Mucosa of rectum (tissue), 2 donors: ENCODE results near the gene PRIM2.
"Not testable (repeated sequence)": the region's sequence is repeated elsewhere in the genome, so short reads cannot be mapped to it uniquely, and the experiment has no call there.

Experiments used
- H3K27ac ChIP-seq, 2 donors: one replicate each; pipeline ENCODE4 v1.7.0; 2013; ENCODE audit warnings: inconsistent platforms in 2 of 2, low read depth in 2 of 2, low read length in 2 of 2
- H3K27me3 ChIP-seq, 2 donors: one replicate each; pipeline ENCODE4 v1.7.0; 2013; ENCODE audit warnings: low read length in 2 of 2; ENCODE audit not compliant: control insufficient read depth in 2 of 2, insufficient read depth in 2 of 2
- H3K36me3 ChIP-seq, 2 donors: one replicate each; pipeline ENCODE4 v1.7.0; 2013; ENCODE audit warnings: low read length in 2 of 2; ENCODE audit not compliant: control insufficient read depth in 2 of 2, insufficient read depth in 2 of 2
- H3K4me1 ChIP-seq, 2 donors: one replicate each; pipeline ENCODE4 v1.7.0; 2013; ENCODE audit warnings: low read length in 2 of 2, mild to moderate bottlenecking in 1 of 2; ENCODE audit not compliant: control insufficient read depth in 2 of 2, insufficient read depth in 2 of 2
- H3K4me3 ChIP-seq, 2 donors: one replicate each; pipeline ENCODE4 v1.7.0; 2013; ENCODE audit warnings: low read length in 2 of 2
- H3K9ac ChIP-seq, 2 donors: one replicate each; pipeline ENCODE4 v1.7.0; 2013; ENCODE audit warnings: low read length in 2 of 2, low read depth in 1 of 2, mild to moderate bottlenecking in 1 of 2
- H3K9me3 ChIP-seq, 2 donors: one replicate each; pipeline ENCODE4 v1.7.0; 2013; ENCODE audit warnings: low read length in 2 of 2; ENCODE audit not compliant: control insufficient read depth in 2 of 2
- donor health status: healthy.
- donor health status: Normal muscosa, but diverticular disease.

The PRIM2 gene

GRCh38 chr6:57306273-57306672, 11.2 kb upstream of the PRIM2 start:
- Histone ChIP-seq H3K27ac (no peak overlapping the region), H3K4me1 (peaks cover 0 to 2% of the 10 kb centered on the region in 2 donors)

GRCh38 chr6:57307850-57308249, 9.6 kb upstream of the PRIM2 start:
- no peaks in the 10 kb centered on the region for H3K27me3 ChIP-seq
- no peaks in the 10 kb centered on the region for H3K9me3 ChIP-seq
- H3K4me1 ChIP-seq, result peaks cover 0 to 2% of the 10 kb centered on the region in 2 donors
- H3K9ac ChIP-seq, result no peak overlapping the region
- no peak overlapping the region for H3K27ac ChIP-seq
- H3K4me3 ChIP-seq, result no peak overlapping the region
- no peaks in the 10 kb centered on the region for H3K36me3 ChIP-seq

More at GRCh38 chr6:57306273-57306672, 11.2 kb upstream of the PRIM2 start:
- Histone ChIP-seq H3K9me3 (no peaks in the 10 kb centered on the region), H3K4me3 (no peak overlapping the region), H3K36me3 (no peaks in the 10 kb centered on the region), H3K9ac (no peak overlapping the region), H3K27me3 (no peaks in the 10 kb centered on the region)

GRCh38 chr6:57308755-57309154, 8.7 kb upstream of the PRIM2 start:
- not testable (repeated sequence) for H3K4me1 ChIP-seq, H3K36me3 ChIP-seq, H3K9ac ChIP-seq, H3K4me3 ChIP-seq, H3K27ac ChIP-seq, H3K27me3 ChIP-seq, H3K9me3 ChIP-seq

- H3K4me1 ChIP-seq, result peaks cover 0 to 14% of the 10 kb centered on the region in 2 donors
- not testable (repeated sequence) for H3K9me3 ChIP-seq, H3K27me3 ChIP-seq, H3K4me3 ChIP-seq, H3K27ac ChIP-seq, H3K36me3 ChIP-seq, H3K9ac ChIP-seq
Measured at GRCh38 chr6:57310095-57310816, 7.2 kb upstream of the PRIM2 start.

- Histone ChIP-seq H3K4me3 (no peak overlapping the region), H3K9me3 (no peaks in the 10 kb centered on the region), H3K4me1 (peaks cover 0 to 14% of the 10 kb centered on the region in 2 donors), H3K27ac (no peak overlapping the region), H3K27me3 (no peaks in the 10 kb centered on the region), H3K36me3 (no peaks in the 10 kb centered on the region), H3K9ac (no peak overlapping the region)
Measured at GRCh38 chr6:57310817-57311157, 6.6 kb upstream of the PRIM2 start.

GRCh38 chr6:57311300-57312003, 6.0 kb upstream of the PRIM2 start:
- H3K9me3 ChIP-seq, H3K27me3 ChIP-seq, H3K4me3 ChIP-seq, H3K27ac ChIP-seq, H3K9ac ChIP-seq, H3K36me3 ChIP-seq: not testable (repeated sequence)
- H3K4me1 ChIP-seq, result peaks cover 0 to 17% of the 10 kb centered on the region in 2 donors

- Histone ChIP-seq H3K36me3 (no peaks in the 10 kb centered on the region), H3K9ac (no peak overlapping the region), H3K27me3 (no peaks in the 10 kb centered on the region), H3K27ac (no peak overlapping the region), H3K9me3 (no peaks in the 10 kb centered on the region), H3K4me1 (peaks cover 0 to 17% of the 10 kb centered on the region in 2 donors), H3K4me3 (no peak overlapping the region)
Measured at GRCh38 chr6:57312004-57312345, 5.5 kb upstream of the PRIM2 start.

GRCh38 chr6:57313009-57313408, 4.4 kb upstream of the PRIM2 start:
- Histone ChIP-seq H3K27me3 (no peaks in the 10 kb centered on the region), H3K9me3 (no peaks in the 10 kb centered on the region), H3K27ac (peak overlapping the region; percentile 44 to 59), H3K9ac (no peak overlapping the region), H3K36me3 (no peaks in the 10 kb centered on the region), H3K4me1 (peaks cover 4 to 21% of the 10 kb centered on the region in 2 donors), H3K4me3 (no peak overlapping the region)

- H3K9ac ChIP-seq, result peak overlapping the region in 1 of 2 donors; percentile 3
- H3K9me3 ChIP-seq, result no peaks in the 10 kb centered on the region
- no peaks in the 10 kb centered on the region for H3K36me3 ChIP-seq
- no peak overlapping the region for H3K4me3 ChIP-seq
- peak overlapping the region; percentile 44 to 59 for H3K27ac ChIP-seq
- peaks cover 6 to 22% of the 10 kb centered on the region in 2 donors for H3K4me1 ChIP-seq
- no peaks in the 10 kb centered on the region for H3K27me3 ChIP-seq
Measured at GRCh38 chr6:57313711-57314471, 3.5 kb upstream of the PRIM2 start.

GRCh38 chr6:57315111-57315510, 2.3 kb upstream of the PRIM2 start:
- no peaks in the 10 kb centered on the region for H3K9me3 ChIP-seq
- no peak overlapping the region for H3K9ac ChIP-seq
- no peak overlapping the region for H3K27ac ChIP-seq
- no peaks in the 10 kb centered on the region for H3K27me3 ChIP-seq
- peaks cover 6 to 22% of the 10 kb centered on the region in 2 donors for H3K4me1 ChIP-seq
- peaks cover 0 to 6% of the 10 kb centered on the region in 2 donors for H3K36me3 ChIP-seq
- H3K4me3 ChIP-seq, result no peak overlapping the region
